Activated T-helper 9 cell treated with anti-CD3 and anti-CD28 coated beads, Interleukin-2, amount 50 U/mL, for 16 hours (primary cell): ENCODE measurements around the gene NFATC1.

Source experiments
- DNase-seq: peaks from one replicate; pipeline ENCODE4 v3.0.0-alpha.2; 2020; ENCODE audit warnings: low read depth

NFATC1 gene

DNA sequence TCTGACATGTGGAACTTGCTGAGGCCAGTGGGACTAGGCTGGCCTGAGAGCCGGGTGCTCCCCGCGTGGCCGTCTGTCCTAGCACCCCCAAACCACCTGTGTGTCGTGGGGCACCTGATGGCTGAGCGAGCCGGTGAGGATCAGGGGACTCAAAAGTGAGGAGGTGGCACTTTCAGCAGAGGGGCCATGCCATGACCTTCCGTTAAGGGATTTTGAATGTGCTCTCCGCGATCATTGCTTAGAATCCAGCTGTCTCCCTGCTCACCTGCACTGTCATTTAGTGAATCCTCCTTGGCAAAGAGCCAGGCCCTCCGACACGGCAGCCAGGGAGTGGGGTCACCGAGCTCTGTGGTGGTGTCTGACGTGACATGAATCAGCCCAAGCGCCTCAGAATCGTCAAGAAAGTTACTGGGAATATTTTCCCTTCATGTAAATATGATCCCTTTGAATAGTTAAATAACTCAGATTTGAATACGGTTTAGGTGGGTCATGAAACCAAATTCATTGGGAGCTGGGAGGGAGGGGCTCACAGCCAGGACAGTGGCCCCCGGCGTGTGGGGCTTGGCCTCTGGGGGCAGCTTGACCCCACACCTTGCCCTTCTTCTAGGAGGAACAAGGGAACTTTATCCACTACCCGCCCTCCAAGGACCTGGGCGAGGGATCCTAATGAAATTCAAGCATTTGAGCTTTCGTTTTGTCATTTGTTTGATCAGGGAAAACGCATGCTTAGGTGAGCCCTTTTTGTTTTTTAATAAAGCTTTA is 9.5 kb downstream of the NFATC1 start:
- no peak for DNase-seq

DNA sequence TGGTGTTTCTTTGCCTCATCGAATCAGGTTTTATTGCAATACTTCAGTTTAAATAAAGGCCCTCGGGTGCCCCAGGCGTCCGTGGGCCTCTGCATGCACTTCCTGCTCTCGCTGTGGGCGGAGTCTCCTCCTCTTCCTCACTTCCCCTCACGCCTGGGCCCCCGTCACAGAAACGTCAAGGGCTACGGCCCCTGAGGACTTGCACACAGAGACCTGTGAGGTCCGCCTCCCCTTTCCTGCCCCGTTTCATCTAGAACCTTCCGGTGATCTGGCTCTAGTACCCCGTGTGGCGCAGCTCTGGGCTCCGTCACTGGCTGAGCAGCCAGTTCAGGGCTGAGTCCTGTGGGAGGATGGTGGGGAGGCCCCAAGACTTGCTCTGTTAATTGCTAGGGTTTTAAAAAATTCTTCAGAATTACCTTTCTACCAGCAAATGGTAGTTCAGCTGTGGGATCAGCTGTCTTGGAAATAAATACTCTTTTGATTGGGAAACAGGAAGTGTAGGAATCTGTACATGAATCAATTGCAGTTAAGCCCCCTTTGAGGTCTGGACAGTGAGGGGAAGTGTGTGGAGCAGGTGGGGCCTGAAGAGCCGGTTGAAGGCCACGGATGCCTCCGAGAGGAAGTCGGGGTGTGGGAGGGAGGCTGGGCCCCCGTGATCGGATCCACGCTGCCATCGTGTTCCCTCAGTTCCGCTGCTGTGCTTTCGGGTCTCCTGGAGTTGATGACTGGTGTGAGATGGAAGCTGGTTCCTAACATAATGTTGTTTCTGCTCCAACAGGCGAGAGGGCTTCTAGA is 10.2 kb downstream of the NFATC1 start:
- peak; percentile 73 for DNase-seq

DNA sequence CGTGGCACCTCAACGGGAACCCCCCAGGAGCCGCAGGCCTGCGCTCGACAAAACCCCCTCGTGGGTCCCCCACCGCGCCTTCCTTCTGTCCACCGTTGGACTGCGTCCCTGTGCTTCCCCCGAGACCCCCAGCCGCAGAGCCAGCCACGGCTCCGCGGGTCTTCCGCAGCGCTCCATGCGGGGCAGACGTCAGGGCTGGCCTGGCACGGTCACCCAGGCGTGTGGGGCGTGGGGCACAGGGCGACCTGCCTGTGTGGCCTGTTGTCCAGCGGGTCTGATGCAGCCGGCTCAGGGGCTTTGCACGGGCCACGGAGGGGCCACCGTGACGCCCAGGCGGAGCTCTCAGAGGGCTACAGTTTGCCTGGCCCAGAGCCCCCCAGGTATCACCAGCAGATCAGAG is 11.0 kb downstream of the NFATC1 start:
- no peak for DNase-seq

DNA sequence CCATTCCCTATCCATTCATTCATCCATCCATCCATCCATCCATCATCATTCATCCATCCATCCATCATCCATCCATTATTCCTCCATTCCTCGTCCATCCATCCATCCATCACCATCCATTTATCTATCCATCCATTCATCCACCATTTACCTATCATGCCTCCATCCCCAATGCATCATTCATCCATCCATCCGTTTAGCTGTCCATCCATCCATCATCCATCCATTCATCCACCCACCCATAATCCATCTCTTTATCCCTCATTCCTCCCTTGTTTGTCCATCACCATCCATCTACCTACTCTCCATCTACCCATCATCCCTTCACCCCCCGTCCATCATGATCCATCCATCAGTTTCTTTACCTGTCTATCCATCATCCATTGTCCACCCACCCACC is 13.6 kb downstream of the NFATC1 start:
- no peak for DNase-seq

DNA sequence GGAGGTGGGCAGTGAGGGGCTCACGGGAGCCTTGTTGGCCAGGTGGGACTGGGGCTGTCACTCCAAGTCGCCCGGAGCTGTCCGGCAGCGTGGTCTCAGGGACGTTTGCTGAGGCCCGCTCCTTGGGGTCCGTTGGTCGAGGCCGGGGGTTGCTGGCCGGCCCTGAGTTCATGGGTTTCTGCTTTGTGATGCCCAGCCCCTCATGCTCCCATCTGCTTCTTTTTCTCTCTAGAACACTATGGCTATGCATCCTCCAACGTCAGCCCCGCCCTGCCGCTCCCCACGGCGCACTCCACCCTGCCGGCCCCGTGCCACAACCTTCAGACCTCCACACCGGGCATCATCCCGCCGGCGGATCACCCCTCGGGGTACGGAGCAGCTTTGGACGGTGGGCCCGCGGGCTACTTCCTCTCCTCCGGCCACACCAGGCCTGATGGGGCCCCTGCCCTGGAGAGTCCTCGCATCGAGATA is 14.5 kb downstream of the NFATC1 start:
- DNase-seq, result no peak

DNA sequence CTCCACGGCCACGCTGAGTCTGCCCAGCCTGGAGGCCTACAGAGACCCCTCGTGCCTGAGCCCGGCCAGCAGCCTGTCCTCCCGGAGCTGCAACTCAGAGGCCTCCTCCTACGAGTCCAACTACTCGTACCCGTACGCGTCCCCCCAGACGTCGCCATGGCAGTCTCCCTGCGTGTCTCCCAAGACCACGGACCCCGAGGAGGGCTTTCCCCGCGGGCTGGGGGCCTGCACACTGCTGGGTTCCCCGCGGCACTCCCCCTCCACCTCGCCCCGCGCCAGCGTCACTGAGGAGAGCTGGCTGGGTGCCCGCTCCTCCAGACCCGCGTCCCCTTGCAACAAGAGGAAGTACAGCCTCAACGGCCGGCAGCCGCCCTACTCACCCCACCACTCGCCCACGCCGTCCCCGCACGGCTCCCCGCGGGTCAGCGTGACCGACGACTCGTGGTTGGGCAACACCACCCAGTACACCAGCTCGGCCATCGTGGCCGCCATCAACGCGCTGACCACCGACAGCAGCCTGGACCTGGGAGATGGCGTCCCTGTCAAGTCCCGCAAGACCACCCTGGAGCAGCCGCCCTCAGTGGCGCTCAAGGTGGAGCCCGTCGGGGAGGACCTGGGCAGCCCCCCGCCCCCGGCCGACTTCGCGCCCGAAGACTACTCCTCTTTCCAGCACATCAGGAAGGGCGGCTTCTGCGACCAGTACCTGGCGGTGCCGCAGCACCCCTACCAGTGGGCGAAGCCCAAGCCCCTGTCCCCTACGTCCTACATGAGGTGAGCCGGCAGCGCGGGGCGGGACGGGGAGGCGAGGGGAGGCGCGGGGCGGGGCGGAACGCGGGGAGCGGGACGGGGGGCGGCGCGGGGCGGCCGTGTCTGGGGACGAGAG is 15.2 kb downstream of the NFATC1 start:
- no peak for DNase-seq

DNA sequence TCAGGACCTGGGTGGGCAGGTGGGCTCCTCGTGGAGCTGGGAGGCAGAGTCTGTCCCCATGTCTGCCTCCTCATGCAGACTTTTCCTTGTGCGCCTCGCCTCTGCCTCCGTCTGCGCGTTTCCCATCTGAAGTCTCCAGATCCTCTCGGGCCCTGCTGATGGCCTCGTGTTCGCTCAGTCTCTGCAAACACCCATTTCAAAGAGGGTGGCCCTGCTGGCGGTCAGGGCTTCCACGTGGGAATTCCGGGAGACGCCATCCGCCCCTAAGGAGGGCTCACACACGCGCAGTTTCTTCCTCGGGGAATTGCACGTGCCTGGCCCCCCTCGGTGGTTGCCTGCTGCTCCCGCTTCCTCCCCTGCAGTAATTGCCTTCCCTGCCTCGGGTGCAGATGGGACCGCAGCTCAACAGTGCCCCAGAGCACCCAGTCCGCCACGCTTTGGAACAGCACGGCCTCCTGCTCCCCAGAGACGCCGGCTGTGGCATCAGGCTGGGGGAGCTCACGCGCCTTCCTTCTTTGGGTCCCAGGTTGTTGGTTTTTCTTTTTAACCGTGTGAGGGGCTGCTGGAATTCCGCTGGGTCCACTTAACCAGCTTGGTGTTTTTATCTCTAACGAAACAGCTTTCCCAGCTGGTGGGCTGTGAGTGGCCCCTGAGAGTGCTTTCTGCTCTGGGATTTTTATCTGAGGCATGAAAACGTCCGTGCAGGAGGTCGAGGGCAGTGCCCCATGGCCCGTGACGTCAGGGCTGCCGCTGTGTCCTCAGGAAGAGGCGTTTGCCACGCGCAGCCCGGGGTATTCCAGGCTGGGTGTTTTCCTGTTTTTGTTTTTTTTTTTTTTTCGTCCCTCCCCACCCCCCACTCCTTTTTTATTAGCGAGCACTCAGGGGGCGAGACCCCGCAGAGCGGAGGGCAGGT is 16.1 kb downstream of the NFATC1 start:
- DNase-seq, result no peak

DNA sequence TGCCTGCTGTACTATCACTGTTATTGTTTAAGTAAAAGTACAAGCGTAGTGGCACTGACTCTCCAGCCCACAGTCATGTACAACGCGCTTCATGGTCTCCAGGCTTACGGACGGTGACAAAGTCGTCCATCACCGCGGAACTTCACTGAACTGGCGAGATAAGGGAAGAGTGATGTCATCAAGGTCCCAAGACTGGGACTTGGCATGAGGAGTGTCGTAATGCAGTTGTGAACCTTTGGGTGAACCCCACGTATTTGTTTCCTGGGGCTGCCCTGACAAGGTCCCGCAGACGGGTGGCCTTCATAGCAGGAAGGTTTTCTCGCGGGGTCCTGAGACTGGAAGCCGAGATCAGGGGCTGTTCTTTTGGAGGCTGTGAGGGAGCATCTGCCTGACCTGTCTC is 17.3 kb downstream of the NFATC1 start:
- no peak for DNase-seq

DNA sequence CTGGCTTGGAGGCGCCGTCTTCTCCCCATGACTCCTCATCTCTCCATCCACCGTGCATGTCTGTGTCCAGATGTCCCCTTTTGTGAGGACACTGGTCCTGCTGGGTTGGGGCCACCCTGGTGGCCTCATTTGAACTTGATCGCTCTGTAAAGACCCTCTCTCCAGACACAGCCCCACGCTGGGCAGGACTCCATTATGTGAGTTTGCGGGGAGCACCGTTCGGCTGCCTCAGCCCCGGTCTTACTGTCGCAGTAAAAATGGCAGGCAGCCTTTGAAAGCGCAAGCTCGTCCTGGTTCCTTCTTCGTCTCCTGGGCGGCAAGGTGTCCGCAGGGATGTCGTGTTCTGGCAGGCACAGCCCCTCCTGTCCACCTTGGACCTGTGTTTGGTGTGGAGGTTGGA is 17.7 kb downstream of the NFATC1 start:
- no peak for DNase-seq

DNA sequence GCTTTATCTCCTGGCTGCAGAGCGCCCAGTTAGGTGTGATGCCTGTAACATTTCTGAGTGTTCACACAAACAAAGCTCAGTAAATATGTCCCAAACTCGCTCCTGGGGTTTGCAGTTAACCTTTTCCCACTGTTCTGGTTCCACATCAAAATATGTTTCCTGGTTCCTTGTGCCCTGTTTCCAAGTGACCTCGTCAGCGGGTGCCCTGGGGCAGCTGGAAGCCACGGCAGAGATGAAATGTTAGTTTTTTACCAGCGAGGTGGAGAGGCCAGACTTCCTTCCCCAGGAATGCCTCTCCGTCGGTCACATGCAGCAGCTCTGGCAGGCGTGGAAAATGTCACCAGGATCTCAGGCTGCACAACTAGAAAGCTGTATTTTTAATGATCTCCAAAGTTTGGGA is 18.2 kb downstream of the NFATC1 start:
- no peak for DNase-seq

DNA sequence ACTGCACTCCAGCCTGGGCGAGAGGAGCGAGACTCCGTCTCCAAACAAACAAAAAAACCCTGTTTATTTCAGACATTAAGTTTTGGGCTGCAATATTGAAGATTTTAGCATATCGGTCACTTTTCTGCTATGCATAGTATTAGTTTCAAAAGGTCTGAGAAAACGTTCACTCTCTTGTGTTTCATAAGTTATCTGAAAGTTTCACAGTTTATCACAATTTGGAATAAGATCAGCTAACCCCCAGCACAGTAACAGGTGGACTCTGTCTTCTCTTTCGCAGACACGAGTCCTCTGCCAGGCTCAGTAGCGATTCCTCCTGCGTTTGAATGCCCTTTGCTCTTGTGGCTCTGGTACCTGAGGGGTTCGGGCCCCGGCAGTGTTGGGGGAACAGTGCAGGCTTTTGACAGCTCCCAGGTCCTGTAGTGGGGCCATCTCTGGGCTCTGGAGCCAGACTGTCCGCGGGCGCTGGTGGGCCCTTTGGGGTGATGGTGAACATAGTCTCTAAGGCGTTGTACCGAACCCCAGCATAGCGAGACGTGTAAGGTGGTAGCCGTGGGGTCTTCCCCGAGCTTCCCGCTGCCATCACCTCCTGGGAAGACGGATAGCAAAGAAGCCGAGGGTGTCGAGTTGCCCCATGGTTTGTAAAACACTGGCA is 20.4 kb downstream of the NFATC1 start:
- DNase-seq, result no peak

DNA sequence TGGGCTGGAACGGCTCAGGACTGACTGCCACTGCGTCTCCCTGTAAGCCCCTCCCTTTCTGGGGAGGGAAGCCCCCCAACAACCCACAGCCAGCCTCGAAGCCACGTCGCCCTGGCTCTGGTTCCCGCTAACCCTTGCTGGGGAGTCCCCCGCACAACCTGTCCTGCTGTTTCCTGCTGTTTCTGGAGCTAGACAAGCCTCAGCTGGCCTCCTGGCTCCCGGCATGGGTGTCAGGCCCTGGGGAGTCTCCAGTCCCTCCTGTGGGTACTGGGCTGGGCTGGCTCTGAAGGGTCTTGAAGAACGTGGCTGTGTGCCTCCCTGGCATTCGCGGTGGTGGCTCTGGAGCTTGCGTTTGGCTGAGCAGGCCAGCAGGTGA is 20.9 kb downstream of the NFATC1 start:
- no peak for DNase-seq

DNA sequence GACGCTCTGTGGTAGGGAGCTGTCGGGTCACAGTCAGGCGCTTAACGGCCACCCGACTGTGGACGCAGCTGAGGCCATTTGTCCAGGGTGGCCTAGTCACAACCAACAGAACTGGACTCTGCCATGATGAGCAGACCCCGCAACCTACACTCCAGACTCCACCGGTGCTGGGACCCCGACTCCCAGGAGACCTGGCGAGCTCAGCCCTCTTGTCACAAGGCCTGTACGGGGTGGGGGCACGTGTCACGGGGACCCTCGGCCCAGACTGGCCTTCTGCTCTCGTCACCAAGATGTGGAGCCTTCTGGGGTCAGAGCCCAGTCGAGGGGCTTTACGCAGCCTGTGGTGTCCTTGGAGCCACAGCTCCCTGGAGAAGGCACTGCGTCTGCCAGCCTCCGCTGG is 22.5 kb downstream of the NFATC1 start:
- DNase-seq, result no peak

DNA sequence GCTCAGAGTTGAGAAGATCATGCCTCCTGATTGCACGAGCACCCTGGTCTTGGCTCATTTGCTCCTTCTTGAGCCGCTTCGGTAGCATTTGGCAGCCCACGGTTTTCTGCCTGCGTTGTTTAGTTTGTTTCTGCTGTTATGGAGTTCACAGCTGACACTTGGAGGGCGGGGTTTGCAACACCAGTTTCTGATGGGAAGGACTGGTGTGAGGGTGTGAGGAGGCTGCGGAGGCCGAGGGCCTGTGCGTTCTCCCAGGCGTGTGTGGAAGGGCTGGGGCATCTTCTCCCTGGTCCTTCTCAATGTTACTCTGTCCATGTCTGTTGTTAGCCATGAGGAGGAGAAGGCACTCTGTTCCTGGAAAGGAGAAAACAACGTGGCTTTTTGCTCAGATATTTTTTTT is 22.9 kb downstream of the NFATC1 start:
- no peak for DNase-seq

DNA sequence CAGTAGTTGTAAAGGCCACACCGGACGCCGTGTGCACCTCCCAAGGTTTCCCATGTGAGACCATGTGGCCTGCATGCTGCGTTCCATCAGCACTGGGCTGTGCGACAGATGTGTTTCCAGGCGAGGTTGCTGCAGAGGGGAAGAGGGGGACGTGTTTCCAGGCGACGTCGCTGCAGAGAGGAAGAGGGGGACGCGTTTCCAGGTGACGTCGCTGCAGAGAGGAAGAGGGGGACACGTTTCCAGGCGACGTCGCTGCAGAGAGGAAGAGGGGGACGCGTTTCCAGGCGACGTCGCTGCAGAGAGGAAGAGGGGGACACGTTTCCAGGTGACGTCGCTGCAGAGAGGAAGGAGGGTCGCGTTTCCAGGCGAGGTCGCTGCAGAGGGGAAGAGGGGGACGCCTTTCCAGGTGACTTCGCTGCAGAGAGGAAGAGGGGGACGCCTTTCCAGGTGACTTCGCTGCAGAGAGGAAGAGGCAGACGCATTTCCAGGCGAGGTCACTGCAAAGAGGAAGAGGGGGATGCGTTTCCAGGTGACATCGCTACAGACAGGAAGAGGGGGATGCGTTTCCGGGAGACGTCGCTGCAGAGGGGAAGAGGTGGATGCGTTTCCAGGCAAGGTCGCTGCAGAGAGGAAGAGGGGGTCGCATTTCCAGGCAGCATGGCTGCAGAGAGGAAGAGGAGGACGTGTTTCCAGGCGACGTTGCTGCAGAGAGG is 24.5 kb downstream of the NFATC1 start:
- no peak for DNase-seq

DNA sequence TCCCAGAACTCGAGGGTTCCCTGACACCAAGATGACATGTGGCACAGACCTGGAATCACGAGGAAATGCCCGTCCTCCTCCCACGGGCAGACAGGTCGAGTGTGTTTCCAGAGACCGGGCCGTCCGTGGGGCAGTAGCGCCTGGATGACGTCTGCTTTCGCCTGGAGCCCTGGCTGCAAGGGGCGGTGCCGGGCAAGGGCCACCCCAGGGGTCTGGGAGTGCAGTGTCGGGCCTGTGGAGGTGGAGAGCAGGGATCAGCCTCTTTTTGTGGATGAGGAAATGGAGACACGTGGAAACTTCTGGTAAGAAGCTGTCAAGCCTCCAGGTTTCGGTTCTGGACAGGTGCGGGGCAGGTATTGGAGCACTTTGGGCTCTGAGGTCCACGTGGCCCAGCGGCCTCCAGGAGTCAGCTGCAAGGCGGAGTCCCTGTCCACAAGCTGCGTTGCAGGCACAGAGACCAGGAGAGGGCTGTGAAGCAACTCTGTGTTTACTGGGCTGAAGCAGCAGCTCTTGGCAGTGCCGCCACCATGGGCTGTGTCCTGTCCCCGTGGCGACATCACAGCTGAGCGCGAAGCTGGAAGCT is 25.6 kb downstream of the NFATC1 start:
- no peak for DNase-seq

DNA sequence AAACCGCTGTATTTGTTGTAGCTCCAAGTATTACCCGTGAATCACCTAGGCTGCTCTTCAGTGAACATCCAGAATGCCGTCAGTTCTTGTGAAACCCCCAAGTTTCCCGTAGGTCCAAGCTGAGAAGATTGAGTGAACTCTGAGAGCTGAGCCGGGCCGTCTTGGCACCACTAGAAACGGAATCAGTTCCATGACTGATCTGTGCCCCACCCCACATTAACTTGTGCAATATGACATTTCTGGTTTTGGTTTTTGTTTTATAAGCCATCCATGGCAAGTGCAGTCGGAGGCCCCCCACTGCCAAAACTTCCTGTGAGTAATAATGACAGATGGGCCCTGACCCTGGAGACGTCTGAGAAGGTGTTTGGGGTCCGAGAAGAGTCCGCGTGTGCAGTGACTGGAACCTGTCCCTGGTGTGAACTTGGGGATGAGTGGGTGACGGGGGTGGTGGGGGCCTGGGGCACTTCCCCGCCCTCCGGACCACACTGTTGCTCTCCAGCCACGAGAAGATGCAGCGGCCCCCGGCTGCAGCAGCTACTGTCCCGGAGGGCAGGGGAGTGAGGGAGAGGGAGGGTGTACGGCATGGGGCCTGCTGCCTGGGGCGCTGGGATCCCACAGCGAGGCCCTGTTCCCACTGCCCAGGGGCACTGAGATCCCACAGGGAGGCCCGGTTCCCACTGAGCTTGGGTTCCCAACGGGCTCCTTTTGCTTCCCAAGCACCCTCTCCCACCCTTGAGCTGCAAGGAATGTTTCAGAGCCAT is 26.5 kb downstream of the NFATC1 start:
- DNase-seq, result no peak

DNA sequence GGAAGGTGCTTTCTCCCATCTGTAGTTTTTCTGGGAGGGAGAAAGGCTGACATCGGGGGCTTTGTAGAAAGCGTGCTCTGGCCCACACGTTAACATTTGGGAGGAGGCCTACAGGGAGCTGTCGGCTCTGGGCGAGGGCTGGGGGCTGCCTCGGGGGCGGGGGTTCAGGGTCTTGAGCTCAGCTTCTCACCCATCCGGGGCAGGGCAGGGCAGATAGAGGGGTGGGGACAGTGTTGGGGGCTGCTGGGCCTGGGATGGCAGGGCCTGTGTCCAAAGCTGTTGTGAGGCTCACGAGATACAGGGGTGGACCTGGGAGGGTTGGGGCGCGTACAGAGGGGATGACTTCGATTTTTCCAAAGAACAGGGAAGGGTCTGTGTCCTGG is 27.0 kb downstream of the NFATC1 start:
- no peak for DNase-seq
